Mesendoderm (in vitro differentiated cells): ENCODE results near the gene LRRC4C.

ENCODE experiments used
- DNase-seq: peaks from one replicate; pipeline ENCODE4 v3.0.0; 2013
- H2AK5ac ChIP-seq: 2 replicates; pipeline ENCODE4 v1.6.1; 2013; ENCODE audit warnings: low read length, inconsistent platforms
- H2BK120ac ChIP-seq: 2 replicates; pipeline ENCODE4 v1.6.1; 2013; ENCODE audit warnings: low read depth, mild to moderate bottlenecking, low read length, moderate library complexity, mixed read lengths
- H2BK15ac ChIP-seq: replicated peaks from 2 replicates; pipeline ENCODE4 v1.6.1; 2013; ENCODE audit warnings: low read depth, mild to moderate bottlenecking, moderate library complexity
- H2BK5ac ChIP-seq: 2 replicates; pipeline ENCODE4 v1.6.1; 2013; ENCODE audit warnings: low read length, inconsistent platforms
- H3K18ac ChIP-seq: 2 replicates; pipeline ENCODE4 v1.6.1; 2013; ENCODE audit warnings: mild to moderate bottlenecking, low read length, mixed read lengths
- H3K23ac ChIP-seq: one replicate; pipeline ENCODE4 v1.6.1; 2013; ENCODE audit warnings: low read length
- H3K27ac ChIP-seq: 2 replicates; pipeline ENCODE4 v1.5.1; 2013; ENCODE audit warnings: low read depth, mild to moderate bottlenecking, inconsistent platforms, low read length, moderate library complexity
- H3K27me3 ChIP-seq: 2 replicates; pipeline ENCODE4 v1.6.1; 2013; ENCODE audit warnings: low read length, control low read depth, mild to moderate bottlenecking, inconsistent platforms; ENCODE audit not compliant: insufficient read depth, poor library complexity
- H3K36me3 ChIP-seq: 2 replicates; pipeline ENCODE4 v1.6.1; 2013; ENCODE audit warnings: low read length, inconsistent platforms; ENCODE audit not compliant: control insufficient read depth, insufficient read depth
- H3K4ac ChIP-seq: one replicate; pipeline ENCODE4 v1.6.1; 2013; ENCODE audit warnings: low read depth, mild to moderate bottlenecking, low read length, moderate library complexity
- H3K4me1 ChIP-seq: 2 replicates; pipeline ENCODE4 v1.6.1; 2013; ENCODE audit warnings: low read depth, low read length, inconsistent platforms; ENCODE audit not compliant: control insufficient read depth
- H3K4me2 ChIP-seq: 2 replicates; pipeline ENCODE4 v1.6.1; 2013; ENCODE audit warnings: low read length
- H3K4me3 ChIP-seq: 2 replicates; pipeline ENCODE4 v1.5.1; 2013; ENCODE audit warnings: mild to moderate bottlenecking, low read length
- H3K56ac ChIP-seq: one replicate; pipeline ENCODE4 v1.6.1; 2013; ENCODE audit warnings: low read length
- H3K79me1 ChIP-seq: 2 replicates; pipeline ENCODE4 v1.6.1; 2013; ENCODE audit warnings: low read length, inconsistent platforms
- H3K79me2 ChIP-seq: 2 replicates; pipeline ENCODE4 v1.6.1; 2013; ENCODE audit warnings: mild to moderate bottlenecking, low read length; ENCODE audit not compliant: control insufficient read depth, insufficient read depth
- H3K9ac ChIP-seq: 2 replicates; pipeline ENCODE4 v1.6.1; 2013; ENCODE audit warnings: low read length, inconsistent platforms
- H4K5ac ChIP-seq: one replicate; pipeline ENCODE4 v1.6.1; 2013; ENCODE audit warnings: low read length
- H4K8ac ChIP-seq: one replicate; pipeline ENCODE4 v1.6.1; 2013; ENCODE audit warnings: low read depth, mild to moderate bottlenecking, control low read depth, low read length, moderate library complexity
- WGBS: extraction: QIAGEN DNeasy Blood & Tissue Kit; methylation state at CpG from one replicate; pipeline ENCODE4 v1.1.7; 2013; ENCODE audit warnings: low lambda C conversion rate, missing lambda C conversion rate; ENCODE audit not compliant: insufficient coverage; ENCODE audit errors: extremely low coverage; 5-methylcytosine and 5-hydroxymethylcytosine counted together

The LRRC4C gene

GRCh38 chr11:41003339-41004282 is 455.8 kb downstream of the LRRC4C start:
- no peak overlapping the region for H3K4ac ChIP-seq
- no peak overlapping the region for H3K4me2 ChIP-seq
- H3K79me1 ChIP-seq: no peaks in the 10 kb centered on the region
- H3K23ac ChIP-seq: no peak overlapping the region
- H3K4me1 ChIP-seq: no peaks in the 10 kb centered on the region
- no peak overlapping the region for H4K8ac ChIP-seq
- WGBS: no CpG with 5 or more reads among the region's 4 CpGs
- H2BK15ac ChIP-seq: no peak overlapping the region
- no peak overlapping the region for H2BK120ac ChIP-seq
- no peak overlapping the region for H4K5ac ChIP-seq
- no peak overlapping the region for H3K9ac ChIP-seq
- DNase-seq: no peak
- H3K18ac ChIP-seq: no peak overlapping the region
- no peak overlapping the region for H2AK5ac ChIP-seq
- H3K27ac ChIP-seq: no peak overlapping the region
- H3K27me3 ChIP-seq: no peaks in the 10 kb centered on the region
- no peak overlapping the region for H2BK5ac ChIP-seq
- H3K79me2 ChIP-seq: no peaks in the 10 kb centered on the region
- no peak overlapping the region for H3K4me3 ChIP-seq
- H3K36me3 ChIP-seq: no peaks in the 10 kb centered on the region
- H3K56ac ChIP-seq: no peak overlapping the region

GRCh38 chr11:40998920-40999319 is 460.5 kb downstream of the LRRC4C start:
- no CpG with 5 or more reads among the region's 5 CpGs for WGBS
- Histone ChIP-seq H3K56ac (no peak overlapping the region), H3K4ac (no peak overlapping the region), H3K36me3 (no peaks in the 10 kb centered on the region), H4K8ac (no peak overlapping the region), H2BK5ac (no peak overlapping the region), H3K79me1 (no peaks in the 10 kb centered on the region), H3K9ac (no peak overlapping the region), H3K27me3 (no peaks in the 10 kb centered on the region), H3K27ac (no peak overlapping the region), H4K5ac (no peak overlapping the region), H3K4me2 (no peak overlapping the region), H3K4me3 (no peak overlapping the region), H3K4me1 (no peaks in the 10 kb centered on the region), H3K79me2 (no peaks in the 10 kb centered on the region), H2AK5ac (no peak overlapping the region), H2BK120ac (no peak overlapping the region), H3K18ac (no peak overlapping the region), H2BK15ac (no peak overlapping the region), H3K23ac (no peak overlapping the region)
- no peak for DNase-seq

GRCh38 chr11:40987776-40988435 is 471.5 kb downstream of the LRRC4C start:
- Histone ChIP-seq H3K9ac (no peak overlapping the region), H3K56ac (no peak overlapping the region), H3K79me2 (no peaks in the 10 kb centered on the region), H3K4me2 (no peak overlapping the region), H2BK15ac (no peak overlapping the region), H3K23ac (no peak overlapping the region), H3K4me1 (no peaks in the 10 kb centered on the region), H2AK5ac (no peak overlapping the region), H3K27ac (no peak overlapping the region), H4K8ac (no peak overlapping the region), H3K4me3 (no peak overlapping the region), H3K27me3 (no peaks in the 10 kb centered on the region), H2BK120ac (no peak overlapping the region), H3K36me3 (no peaks in the 10 kb centered on the region), H4K5ac (no peak overlapping the region), H3K18ac (no peak overlapping the region), H2BK5ac (no peak overlapping the region), H3K79me1 (no peaks in the 10 kb centered on the region), H3K4ac (no peak overlapping the region)
- no CpG with 5 or more reads among the region's 1 CpG for WGBS
- DNase-seq: no peak

GRCh38 chr11:40986320-40986719 is 473.1 kb downstream of the LRRC4C start:
- Histone ChIP-seq H3K56ac (no peak overlapping the region), H3K79me1 (no peaks in the 10 kb centered on the region), H3K4me2 (no peak overlapping the region), H3K9ac (no peak overlapping the region), H3K4me3 (no peak overlapping the region), H4K5ac (no peak overlapping the region), H2BK5ac (no peak overlapping the region), H3K23ac (no peak overlapping the region), H4K8ac (no peak overlapping the region), H2BK15ac (no peak overlapping the region), H3K27me3 (no peaks in the 10 kb centered on the region), H2AK5ac (no peak overlapping the region), H3K27ac (no peak overlapping the region), H3K4ac (no peak overlapping the region), H3K36me3 (no peaks in the 10 kb centered on the region), H2BK120ac (no peak overlapping the region), H3K4me1 (no peaks in the 10 kb centered on the region), H3K18ac (no peak overlapping the region), H3K79me2 (no peaks in the 10 kb centered on the region)
- DNase-seq: no peak
- WGBS: no CpG with 5 or more reads among the region's 3 CpGs

- Histone ChIP-seq H4K5ac (no peak overlapping the region), H2BK5ac (no peak overlapping the region), H3K18ac (no peak overlapping the region), H3K4me2 (no peak overlapping the region), H2AK5ac (no peak overlapping the region), H3K4me1 (no peaks in the 10 kb centered on the region), H3K79me2 (no peaks in the 10 kb centered on the region), H2BK15ac (no peak overlapping the region), H3K79me1 (no peaks in the 10 kb centered on the region), H3K27ac (no peak overlapping the region), H3K27me3 (no peaks in the 10 kb centered on the region), H4K8ac (no peak overlapping the region), H3K4ac (no peak overlapping the region), H3K56ac (no peak overlapping the region), H3K9ac (no peak overlapping the region), H2BK120ac (no peak overlapping the region), H3K23ac (no peak overlapping the region), H3K4me3 (no peak overlapping the region), H3K36me3 (no peaks in the 10 kb centered on the region)
- WGBS: no CpG with 5 or more reads among the region's 2 CpGs
- DNase-seq: no peak
Observed at GRCh38 chr11:40975076-40975475, 484.4 kb downstream of the LRRC4C start.
